Adipocyte (in vitro differentiated cells): ENCODE measurements around the gene CCDC167.
A peak's percentile ranks its signal among the peaks of the same experiment; 100 is the strongest.
"Not testable (repeated sequence)": the region's sequence is repeated elsewhere in the genome, so short reads cannot be mapped to it uniquely, and the experiment has no call there.

ENCODE experiments used
- DNase-seq: peaks from one replicate; pipeline ENCODE4 v3.0.0-alpha.2; 2015; ENCODE audit warnings: low read depth
- H3K27me3 ChIP-seq: replicated peaks from 2 replicates; pipeline ENCODE4 v1.7.0; 2013; ENCODE audit warnings: mild to moderate bottlenecking, low read length, moderate library complexity; ENCODE audit not compliant: control insufficient read depth, insufficient read depth
- H3K36me3 ChIP-seq: 2 replicates; pipeline ENCODE4 v1.7.0; 2013; ENCODE audit warnings: low read length, mild to moderate bottlenecking, moderate library complexity; ENCODE audit not compliant: control insufficient read depth, insufficient read depth, severe bottlenecking
- H3K4me1 ChIP-seq: 2 replicates; pipeline ENCODE4 v1.7.0; 2013; ENCODE audit warnings: mild to moderate bottlenecking, low read length, moderate library complexity; ENCODE audit not compliant: control insufficient read depth, insufficient read depth
- H3K4me3 ChIP-seq: 2 replicates; pipeline ENCODE4 v1.7.0; 2013; ENCODE audit warnings: mild to moderate bottlenecking, low read length, moderate library complexity
- H3K9ac ChIP-seq: 2 replicates; pipeline ENCODE4 v1.7.0; 2013; ENCODE audit warnings: mild to moderate bottlenecking, low read length, moderate library complexity
- H3K9me3 ChIP-seq: 2 replicates; pipeline ENCODE4 v1.7.0; 2013; ENCODE audit warnings: mild to moderate bottlenecking, low read length, moderate library complexity; ENCODE audit not compliant: control insufficient read depth

The CCDC167 gene

DNA sequence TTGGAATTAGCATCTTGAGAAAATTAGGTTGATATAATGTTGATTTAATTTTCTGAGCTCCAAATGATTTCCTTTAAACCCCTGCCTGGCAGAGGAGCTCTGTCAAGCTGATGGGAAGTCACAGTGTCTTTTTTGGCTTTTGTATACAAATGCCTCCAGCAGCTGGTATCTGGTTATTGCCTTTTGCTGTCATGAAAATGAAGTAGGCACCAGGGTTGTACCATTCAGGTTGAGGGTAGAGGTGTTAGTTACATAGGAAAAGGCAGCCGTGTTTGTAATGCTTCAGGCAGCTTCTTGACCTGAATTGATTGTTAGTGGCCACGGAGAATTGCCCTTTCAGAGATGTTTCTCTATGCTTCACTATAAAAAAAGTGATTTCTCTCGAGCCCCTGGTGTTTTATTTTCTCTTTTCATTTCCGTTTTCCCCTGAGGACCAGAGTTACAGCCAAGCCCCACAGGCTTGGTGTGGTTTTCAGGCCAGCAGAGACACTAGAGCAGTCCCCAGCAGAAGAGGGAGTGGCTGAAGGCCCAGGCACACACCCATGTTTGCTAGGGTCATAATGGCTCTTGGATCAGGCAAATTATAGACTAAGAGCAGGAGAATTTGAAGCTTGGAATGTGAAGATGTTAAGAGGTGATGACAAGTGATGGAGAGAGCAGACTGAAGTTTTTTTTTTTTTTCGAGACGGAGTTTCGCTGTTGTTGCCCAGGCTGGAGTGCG, 45.1 kb downstream of the CCDC167 start:
- peaks cover 57% of the 10 kb centered on the region for H3K36me3 ChIP-seq
- DNase-seq: peak; percentile 32
- peak overlapping the region; percentile 58 for H3K9ac ChIP-seq
- peak overlapping the region; percentile 12 for H3K4me3 ChIP-seq
- peaks cover 48% of the 10 kb centered on the region for H3K4me1 ChIP-seq
- H3K27me3 ChIP-seq: no peaks in the 10 kb centered on the region
- no peaks in the 10 kb centered on the region for H3K9me3 ChIP-seq

GRCh38 chr6:37452522-37452921, 47.2 kb downstream of the CCDC167 start:
- Histone ChIP-seq H3K9me3 (no peaks in the 10 kb centered on the region), H3K4me1 (peaks cover 45% of the 10 kb centered on the region), H3K4me3 (no peak overlapping the region), H3K36me3 (peaks cover 52% of the 10 kb centered on the region), H3K9ac (no peak overlapping the region), H3K27me3 (no peaks in the 10 kb centered on the region)
- DNase-seq: no peak

DNA sequence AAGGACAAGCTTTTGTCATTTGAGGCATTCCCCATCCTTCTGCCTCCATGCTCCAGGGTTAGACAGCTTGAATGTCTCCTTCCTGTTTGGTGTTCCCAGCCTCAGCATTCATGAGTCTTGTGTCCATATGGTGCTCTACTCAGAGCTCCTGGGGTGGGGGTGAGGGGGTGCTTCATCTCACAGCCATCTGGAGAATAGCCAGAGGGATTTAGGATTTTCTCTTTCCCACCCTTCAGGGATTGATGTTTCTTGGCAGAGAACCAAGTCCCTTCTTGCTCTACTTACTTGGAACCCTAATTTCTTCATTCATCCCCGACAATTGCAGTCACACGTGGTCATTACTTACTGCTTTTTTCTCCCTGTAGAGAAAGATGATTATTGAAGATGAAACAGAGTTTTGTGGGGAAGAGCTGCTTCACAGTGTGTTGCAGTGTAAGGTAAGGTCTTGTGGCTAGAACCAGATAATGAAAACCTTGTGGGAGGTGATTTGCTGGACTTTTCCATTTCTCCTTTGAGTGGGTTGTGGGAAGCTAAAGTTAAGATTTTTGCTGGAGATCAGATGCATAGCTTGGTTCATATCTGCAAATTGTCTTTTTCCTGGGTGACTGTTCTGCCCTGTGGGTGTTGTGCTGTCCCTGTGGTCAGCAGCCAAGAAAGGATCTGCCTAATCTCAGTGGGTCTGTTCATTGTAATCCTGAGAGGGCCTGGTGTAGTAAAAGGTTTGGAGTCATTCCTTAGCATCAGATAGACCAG, 48.1 kb downstream of the CCDC167 start:
- Histone ChIP-seq H3K4me3 (no peak overlapping the region), H3K4me1 (peaks cover 36% of the 10 kb centered on the region), H3K9ac (no peak overlapping the region), H3K27me3 (no peaks in the 10 kb centered on the region), H3K36me3 (peaks cover 61% of the 10 kb centered on the region), H3K9me3 (no peaks in the 10 kb centered on the region)
- no peak for DNase-seq

DNA sequence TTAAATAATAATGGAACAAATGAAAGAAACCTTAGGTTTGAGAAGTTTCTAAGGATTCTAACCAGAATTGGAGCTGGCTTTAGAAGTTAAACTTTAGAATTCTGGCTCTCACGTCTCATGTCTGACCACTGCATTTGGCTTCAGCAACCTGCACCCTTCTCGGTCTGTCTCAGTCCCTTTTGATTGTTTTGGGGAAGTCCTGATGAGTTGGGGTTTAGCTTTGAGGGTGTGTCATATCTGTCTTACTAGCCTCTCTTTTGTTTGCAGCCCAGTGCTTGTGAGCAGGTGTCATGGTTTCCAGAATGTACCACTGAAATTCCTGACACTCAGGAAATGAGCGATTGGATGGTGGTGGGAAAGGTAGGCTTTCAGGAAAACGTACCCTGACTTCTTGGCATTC, 49.7 kb downstream of the CCDC167 start:
- Histone ChIP-seq H3K9me3 (no peaks in the 10 kb centered on the region), H3K4me3 (no peak overlapping the region), H3K9ac (no peak overlapping the region), H3K36me3 (peaks cover 70% of the 10 kb centered on the region), H3K4me1 (peaks cover 19% of the 10 kb centered on the region), H3K27me3 (no peaks in the 10 kb centered on the region)
- no peak for DNase-seq

DNA sequence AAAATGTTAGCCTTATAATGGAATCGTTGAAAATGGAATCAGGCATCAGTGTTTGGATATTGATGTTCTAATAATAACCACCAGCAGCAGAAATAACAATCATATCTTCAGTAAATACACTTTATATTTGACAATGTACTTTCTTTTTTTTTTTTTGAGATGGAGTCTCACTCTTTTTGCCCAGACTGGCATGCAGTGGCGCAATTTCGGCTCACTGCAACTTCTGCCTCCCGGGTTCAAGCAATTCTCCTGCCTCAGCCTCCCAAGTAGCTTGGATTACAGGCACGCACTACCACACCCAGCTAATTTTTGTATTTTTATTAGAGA, 56.5 kb downstream of the CCDC167 start:
- peak overlapping the region; percentile 64 for H3K9ac ChIP-seq
- peaks cover 17% of the 10 kb centered on the region for H3K4me1 ChIP-seq
- not testable (repeated sequence) for DNase-seq, H3K9me3 ChIP-seq, H3K27me3 ChIP-seq
- peak overlapping the region; percentile 77 for H3K4me3 ChIP-seq
- H3K36me3 ChIP-seq: peaks cover 51% of the 10 kb centered on the region

- Histone ChIP-seq H3K4me1 (peaks cover 17% of the 10 kb centered on the region), H3K4me3 (peak overlapping the region; percentile 77), H3K27me3 (no peaks in the 10 kb centered on the region), H3K36me3 (peaks cover 55% of the 10 kb centered on the region), H3K9ac (peak overlapping the region; percentile 64), H3K9me3 (no peaks in the 10 kb centered on the region)
- no peak for DNase-seq
Measured at GRCh38 chr6:37442416-37443215, 57.1 kb downstream of the CCDC167 start.

DNA sequence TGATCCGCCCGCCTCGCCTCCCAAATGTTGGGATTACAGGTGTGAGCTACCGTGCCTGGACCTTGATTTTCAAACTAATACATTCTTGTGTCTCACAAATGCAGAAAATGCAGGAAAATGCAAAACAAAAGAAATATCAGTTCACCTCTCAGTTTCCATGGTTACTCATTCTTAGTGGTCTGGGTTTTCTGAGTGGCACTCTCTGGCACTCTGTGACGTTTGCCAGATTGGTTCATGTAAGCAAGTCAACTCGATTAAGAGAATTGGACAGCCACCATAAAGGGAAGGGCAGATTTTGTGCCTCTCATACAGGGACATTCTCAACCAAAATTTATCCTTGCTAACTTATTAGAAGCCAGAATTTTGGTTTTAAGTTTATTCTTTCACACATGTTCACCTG, 58.0 kb downstream of the CCDC167 start:
- no peak overlapping the region for H3K4me3 ChIP-seq
- H3K36me3 ChIP-seq: peaks cover 50% of the 10 kb centered on the region
- no peaks in the 10 kb centered on the region for H3K27me3 ChIP-seq
- no peaks in the 10 kb centered on the region for H3K9me3 ChIP-seq
- H3K9ac ChIP-seq: no peak overlapping the region
- H3K4me1 ChIP-seq: peaks cover 17% of the 10 kb centered on the region
- DNase-seq: no peak

GRCh38 chr6:37438930-37439329, 60.8 kb downstream of the CCDC167 start:
- Histone ChIP-seq H3K4me1 (peaks cover 31% of the 10 kb centered on the region), H3K9me3 (no peaks in the 10 kb centered on the region), H3K4me3 (no peak overlapping the region), H3K27me3 (no peaks in the 10 kb centered on the region), H3K36me3 (peaks cover 34% of the 10 kb centered on the region), H3K9ac (no peak overlapping the region)
- DNase-seq: no peak

- DNase-seq: no peak
- no peak overlapping the region for H3K4me3 ChIP-seq
- peaks cover 28% of the 10 kb centered on the region for H3K36me3 ChIP-seq
- peaks cover 22% of the 10 kb centered on the region for H3K4me1 ChIP-seq
- H3K9me3 ChIP-seq: no peaks in the 10 kb centered on the region
- H3K9ac ChIP-seq: peak overlapping the region; percentile 6
- no peaks in the 10 kb centered on the region for H3K27me3 ChIP-seq
Measured at GRCh38 chr6:37435816-37436215, 63.9 kb downstream of the CCDC167 start.

GRCh38 chr6:37435373-37435772, 64.3 kb downstream of the CCDC167 start:
- H3K4me1 ChIP-seq: peaks cover 22% of the 10 kb centered on the region
- peak overlapping the region; percentile 6 for H3K9ac ChIP-seq
- no peaks in the 10 kb centered on the region for H3K9me3 ChIP-seq
- H3K4me3 ChIP-seq: no peak overlapping the region
- H3K36me3 ChIP-seq: peaks cover 28% of the 10 kb centered on the region
- no peak for DNase-seq
- no peaks in the 10 kb centered on the region for H3K27me3 ChIP-seq

DNA sequence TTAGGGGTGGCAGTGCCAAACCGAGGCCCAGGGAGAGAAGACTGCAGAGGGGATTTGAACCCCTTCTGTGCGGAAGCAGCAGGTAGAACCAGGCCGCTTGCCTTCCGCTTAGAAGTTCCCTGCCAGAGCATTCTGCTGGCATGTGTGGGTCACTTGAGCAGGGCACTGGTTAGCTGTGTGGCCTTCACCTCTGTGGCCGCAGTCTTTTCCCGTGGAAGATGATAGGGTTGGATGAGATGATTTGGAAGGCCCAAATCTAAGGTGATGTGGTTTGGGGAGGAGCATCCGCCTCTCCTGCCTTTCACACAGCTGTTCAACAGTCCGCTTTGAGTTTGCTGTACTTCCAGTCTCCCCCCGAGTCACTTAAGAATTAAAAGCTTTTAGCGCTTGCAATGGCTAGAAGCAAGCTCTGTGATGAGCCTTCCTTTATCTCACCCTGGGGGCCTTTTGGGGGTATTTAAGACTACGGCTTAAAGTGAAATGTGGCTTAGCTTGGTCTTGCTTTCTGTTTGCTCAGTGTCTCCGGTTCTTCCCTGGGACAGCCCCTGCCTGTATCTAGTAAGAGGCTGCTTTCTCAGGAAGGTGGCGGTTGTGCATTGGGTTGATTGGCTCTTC, 65.9 kb downstream of the CCDC167 start:
- Histone ChIP-seq H3K27me3 (no peaks in the 10 kb centered on the region), H3K9ac (peak overlapping the region; percentile 90), H3K4me3 (peak overlapping the region; percentile 92), H3K36me3 (peaks cover 21% of the 10 kb centered on the region), H3K4me1 (peaks cover 22% of the 10 kb centered on the region), H3K9me3 (no peaks in the 10 kb centered on the region)
- DNase-seq: peak; percentile 50
